Measurements from ENCODE around the gene ABCB6.

The ABCB6 gene

DNA sequence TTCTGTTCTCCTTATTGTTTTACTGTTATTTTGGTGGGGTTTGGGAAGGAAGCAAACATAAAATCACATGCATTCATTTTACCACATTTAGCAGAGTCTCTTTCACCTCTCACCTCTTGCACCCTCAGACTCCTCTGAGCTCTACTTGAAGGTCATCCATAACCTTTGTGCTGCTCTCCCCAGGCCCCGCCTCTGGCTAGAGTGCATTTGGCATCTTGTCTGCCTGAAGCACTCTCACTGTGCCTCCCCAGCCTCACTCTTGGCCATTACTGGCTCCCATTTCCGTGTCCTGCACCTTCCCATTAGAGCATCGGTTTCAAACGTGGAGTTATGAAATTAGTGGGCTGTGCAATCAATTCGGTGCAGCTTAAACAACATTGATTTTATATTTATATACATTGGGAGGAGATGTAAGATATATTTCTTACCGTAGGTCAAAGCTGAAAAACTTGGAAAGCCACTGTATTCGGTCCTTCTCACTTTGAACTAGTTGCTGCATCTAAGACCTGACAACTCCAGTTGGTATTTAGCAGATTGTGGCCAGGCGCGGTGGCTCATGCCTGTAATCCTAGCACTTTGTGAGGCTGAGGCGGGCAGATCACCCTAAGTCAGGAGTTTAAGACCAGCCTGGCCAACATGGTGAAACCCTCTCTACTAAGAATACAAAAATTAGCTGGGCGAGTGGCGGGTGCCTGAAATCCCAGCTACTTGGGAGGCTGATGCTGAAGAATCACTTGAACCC lies 19.1 kb downstream of the ABCB6 start:
- H3K4me3 Mint-ChIP-seq = peak overlapping the region; percentile 46
- H3K9me3 Mint-ChIP-seq = peaks cover 6% of the 10 kb centered on the region
- H3K4me1 Mint-ChIP-seq (ENCODE audit: low read depth) = peaks cover 19% of the 10 kb centered on the region

DNA sequence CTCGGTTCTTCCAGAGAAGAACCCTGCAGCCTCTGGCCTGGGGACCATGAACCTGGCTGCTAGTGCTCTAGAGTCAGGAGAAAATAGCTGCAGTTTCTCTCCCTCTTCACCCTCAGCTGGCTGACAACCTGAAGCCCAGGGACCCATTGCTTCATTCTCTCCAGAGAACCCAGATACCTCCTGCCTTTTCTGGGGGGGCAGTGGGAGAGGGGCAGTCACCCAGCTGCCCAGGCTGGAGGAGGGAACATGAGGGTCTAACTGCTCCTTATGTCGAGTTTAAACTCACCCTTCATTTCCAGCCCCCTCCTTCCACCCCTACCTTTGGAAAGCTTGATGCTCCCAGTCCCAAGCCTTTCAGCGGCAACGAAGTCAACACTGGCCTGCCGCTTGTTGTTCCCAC lies 19.8 kb downstream of the ABCB6 start:
- peak overlapping the region; percentile 34 for H3K27ac Mint-ChIP-seq
- H3K4me3 Mint-ChIP-seq = peak overlapping the region; percentile 46
- peaks cover 5% of the 10 kb centered on the region for H3K27me3 Mint-ChIP-seq
- no peak for DNase-seq
- H3K4me1 Mint-ChIP-seq (ENCODE audit: low read depth) = peaks cover 19% of the 10 kb centered on the region
- H3K9me3 Mint-ChIP-seq = peaks cover 4% of the 10 kb centered on the region
- H3K36me3 Mint-ChIP-seq (ENCODE audit: low read depth) = no peaks in the 10 kb centered on the region

More for the DNA sequence above, 19.1 kb downstream of the ABCB6 start:
- H3K27ac Mint-ChIP-seq = peak overlapping the region; percentile 34
- H3K27me3 Mint-ChIP-seq = peaks cover 5% of the 10 kb centered on the region
- no peak for DNase-seq
- H3K36me3 Mint-ChIP-seq (ENCODE audit: low read depth) = no peaks in the 10 kb centered on the region

DNA sequence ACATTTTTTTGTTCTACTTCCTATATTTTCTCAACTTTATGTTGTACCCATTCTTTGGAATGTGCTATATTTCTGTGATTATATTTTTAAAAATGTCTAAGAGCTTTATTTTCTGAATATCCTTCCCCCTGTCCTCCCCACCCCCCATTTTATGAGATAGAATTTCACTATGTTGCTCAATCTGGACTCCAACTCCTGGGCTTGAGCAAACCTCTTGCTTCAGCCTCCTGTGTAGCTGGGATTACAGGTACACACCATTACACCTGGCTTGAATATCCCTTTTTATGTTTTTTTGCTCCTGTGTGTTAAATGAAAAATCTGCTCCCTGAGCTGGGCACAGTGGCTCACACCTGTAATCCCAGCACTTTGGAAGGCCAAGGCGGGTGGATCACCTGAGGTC lies 21.4 kb downstream of the ABCB6 start:
- DNase-seq = no peak
- Mint-ChIP-seq H3K27me3 (peaks cover 5% of the 10 kb centered on the region), H3K9me3 (no peaks in the 10 kb centered on the region), H3K36me3 (ENCODE audit: low read depth) (no peaks in the 10 kb centered on the region), H3K4me1 (ENCODE audit: low read depth) (peaks cover 19% of the 10 kb centered on the region), H3K27ac (no peak overlapping the region), H3K4me3 (no peak overlapping the region)

DNA sequence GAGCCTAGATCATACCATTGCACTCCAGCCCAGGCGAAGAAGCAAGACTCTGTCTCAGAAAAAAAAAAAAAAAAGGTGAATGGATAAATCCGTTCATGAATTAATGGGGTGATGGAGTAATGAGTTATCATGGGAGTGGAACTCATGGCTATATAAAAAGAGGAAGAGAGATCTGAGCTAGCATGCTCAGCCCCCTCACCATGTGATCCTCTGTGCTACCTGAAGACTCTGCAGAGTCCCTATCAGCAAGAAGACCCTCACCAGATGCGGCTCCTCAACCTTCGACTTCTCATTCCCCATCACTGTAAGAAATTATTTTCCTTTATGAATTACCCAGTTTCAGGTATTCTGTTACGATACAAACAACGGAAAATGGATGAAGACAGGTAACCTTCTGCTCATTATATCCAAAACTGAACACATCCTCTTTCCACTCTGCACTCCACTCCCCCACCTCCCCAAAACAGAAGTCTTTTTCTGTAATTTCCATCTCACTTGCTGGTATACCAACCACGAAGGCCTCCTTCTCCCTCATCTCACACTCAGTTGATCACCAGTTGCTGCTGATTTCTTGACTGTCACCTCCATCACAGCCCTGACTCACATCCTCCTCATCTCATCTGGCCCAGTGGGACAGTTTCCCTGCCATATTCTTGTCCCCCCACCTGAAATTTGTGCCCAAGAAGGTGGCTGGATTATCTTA lies 31.9 kb downstream of the ABCB6 start:
- H3K27me3 Mint-ChIP-seq = no peaks in the 10 kb centered on the region
- no peak overlapping the region for H3K4me3 Mint-ChIP-seq
- H3K36me3 Mint-ChIP-seq (ENCODE audit: low read depth) = peaks cover 43% of the 10 kb centered on the region
- H3K27ac Mint-ChIP-seq = peak overlapping the region; percentile 88
- no peaks in the 10 kb centered on the region for H3K9me3 Mint-ChIP-seq
- peaks cover 33% of the 10 kb centered on the region for H3K4me1 Mint-ChIP-seq (ENCODE audit: low read depth)
- DNase-seq = no peak

DNA sequence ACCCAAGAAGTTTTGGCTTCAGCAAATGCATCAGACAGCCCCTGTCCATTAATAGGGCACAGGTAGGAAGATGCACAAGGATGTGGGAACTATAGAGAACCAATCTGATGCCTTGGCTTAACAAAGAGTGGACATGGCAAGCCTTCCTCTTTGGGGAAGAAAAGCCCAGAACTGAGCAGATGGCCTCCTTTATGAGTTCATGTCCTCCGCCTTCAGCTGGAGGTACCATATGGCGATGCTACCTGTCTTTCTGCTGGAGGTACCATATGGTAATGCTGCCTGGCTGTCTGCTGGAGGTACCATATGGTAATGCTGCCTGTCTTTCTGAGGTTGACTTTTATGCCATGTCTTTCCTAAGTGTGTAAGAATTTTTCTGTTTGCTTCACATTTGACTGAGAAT lies 34.6 kb downstream of the ABCB6 start:
- no peak overlapping the region for H3K4me3 Mint-ChIP-seq
- DNase-seq = no peak
- peaks cover 61% of the 10 kb centered on the region for H3K4me1 Mint-ChIP-seq (ENCODE audit: low read depth)
- peaks cover 68% of the 10 kb centered on the region for H3K36me3 Mint-ChIP-seq (ENCODE audit: low read depth)
- peak overlapping the region; percentile 5 for H3K27ac Mint-ChIP-seq
- H3K27me3 Mint-ChIP-seq = no peaks in the 10 kb centered on the region
- H3K9me3 Mint-ChIP-seq = no peaks in the 10 kb centered on the region

DNA sequence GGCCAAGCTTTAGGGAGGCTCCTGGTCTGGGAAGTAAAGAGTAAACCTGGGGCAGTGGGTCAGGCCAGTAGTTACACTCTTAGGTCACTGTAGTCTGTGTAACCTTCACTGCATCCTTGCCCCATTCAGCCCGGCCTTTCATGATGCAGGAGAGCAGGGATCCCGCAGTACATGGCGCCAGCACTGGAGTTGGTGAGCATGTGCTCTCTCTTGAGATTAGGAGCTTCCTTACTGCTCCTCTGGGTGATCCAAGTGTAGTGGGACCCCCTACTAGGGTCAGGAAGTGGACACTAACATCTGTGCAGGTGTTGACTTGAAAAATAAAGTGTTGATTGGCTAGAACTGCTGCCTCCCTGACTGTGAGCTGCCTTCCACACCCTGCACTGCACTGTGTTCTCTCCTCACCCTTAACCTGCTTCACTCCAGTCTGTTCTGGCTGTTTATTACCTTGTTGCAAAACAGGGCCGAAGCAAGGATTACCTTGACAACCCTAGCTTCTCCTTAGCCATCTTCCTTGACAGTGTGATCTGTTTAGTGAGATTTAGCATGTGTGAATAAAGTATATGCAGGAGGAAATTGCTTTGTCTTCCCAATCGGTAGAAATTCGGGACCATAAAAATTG lies 35.5 kb downstream of the ABCB6 start:
- Mint-ChIP-seq H3K27me3 (no peaks in the 10 kb centered on the region), H3K4me1 (ENCODE audit: low read depth) (peaks cover 66% of the 10 kb centered on the region), H3K27ac (peak overlapping the region; percentile 83), H3K36me3 (ENCODE audit: low read depth) (peaks cover 74% of the 10 kb centered on the region), H3K4me3 (no peak overlapping the region), H3K9me3 (no peaks in the 10 kb centered on the region)
- DNase-seq = no peak

GRCh38 chr2:219182331-219183150 lies 36.2 kb downstream of the ABCB6 start:
- Mint-ChIP-seq H3K36me3 (ENCODE audit: low read depth) (peaks cover 78% of the 10 kb centered on the region), H3K27ac (peak overlapping the region; percentile 83), H3K4me1 (ENCODE audit: low read depth) (peaks cover 67% of the 10 kb centered on the region), H3K9me3 (no peaks in the 10 kb centered on the region), H3K4me3 (no peak overlapping the region), H3K27me3 (no peaks in the 10 kb centered on the region)
- DNase-seq = no peak

DNA sequence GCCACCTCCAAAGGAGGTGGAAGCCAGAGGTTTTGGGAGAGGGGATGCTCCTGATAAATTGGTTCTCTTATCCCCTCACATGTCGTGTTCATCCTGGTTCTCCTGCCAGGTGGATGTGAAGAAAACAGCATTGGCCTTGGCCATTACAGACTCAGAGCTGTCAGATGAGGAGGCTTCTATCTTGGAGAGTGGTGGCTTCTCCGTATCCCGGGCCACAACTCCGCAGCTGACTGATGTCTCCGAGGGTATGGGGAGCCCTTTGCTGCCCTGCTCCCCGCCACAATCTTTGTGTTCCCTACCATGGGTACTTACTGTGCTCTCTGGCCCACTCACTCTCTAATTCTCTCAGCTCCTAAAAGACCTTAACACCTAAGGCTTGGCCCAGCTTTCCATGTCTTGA lies 37.2 kb downstream of the ABCB6 start:
- Mint-ChIP-seq H3K27me3 (no peaks in the 10 kb centered on the region), H3K27ac (peak overlapping the region; percentile 83), H3K4me1 (ENCODE audit: low read depth) (peaks cover 62% of the 10 kb centered on the region), H3K4me3 (no peak overlapping the region), H3K36me3 (ENCODE audit: low read depth) (peaks cover 81% of the 10 kb centered on the region), H3K9me3 (no peaks in the 10 kb centered on the region)
- no peak for DNase-seq

- H3K9me3 Mint-ChIP-seq = no peaks in the 10 kb centered on the region
- no peaks in the 10 kb centered on the region for H3K27me3 Mint-ChIP-seq
- peaks cover 59% of the 10 kb centered on the region for H3K4me1 Mint-ChIP-seq (ENCODE audit: low read depth)
- DNase-seq = no peak
- peak overlapping the region; percentile 83 for H3K27ac Mint-ChIP-seq
- H3K36me3 Mint-ChIP-seq (ENCODE audit: low read depth) = peaks cover 81% of the 10 kb centered on the region
- no peak overlapping the region for H3K4me3 Mint-ChIP-seq
Measured at GRCh38 chr2:219180961-219181360, 37.8 kb downstream of the ABCB6 start.

GRCh38 chr2:219179601-219180465 lies 38.9 kb downstream of the ABCB6 start:
- Mint-ChIP-seq H3K4me1 (ENCODE audit: low read depth) (peaks cover 68% of the 10 kb centered on the region), H3K36me3 (ENCODE audit: low read depth) (peaks cover 80% of the 10 kb centered on the region), H3K27ac (peak overlapping the region; percentile 88), H3K9me3 (no peaks in the 10 kb centered on the region), H3K4me3 (peak overlapping the region; percentile 83), H3K27me3 (no peaks in the 10 kb centered on the region)
- no peak for DNase-seq

DNA sequence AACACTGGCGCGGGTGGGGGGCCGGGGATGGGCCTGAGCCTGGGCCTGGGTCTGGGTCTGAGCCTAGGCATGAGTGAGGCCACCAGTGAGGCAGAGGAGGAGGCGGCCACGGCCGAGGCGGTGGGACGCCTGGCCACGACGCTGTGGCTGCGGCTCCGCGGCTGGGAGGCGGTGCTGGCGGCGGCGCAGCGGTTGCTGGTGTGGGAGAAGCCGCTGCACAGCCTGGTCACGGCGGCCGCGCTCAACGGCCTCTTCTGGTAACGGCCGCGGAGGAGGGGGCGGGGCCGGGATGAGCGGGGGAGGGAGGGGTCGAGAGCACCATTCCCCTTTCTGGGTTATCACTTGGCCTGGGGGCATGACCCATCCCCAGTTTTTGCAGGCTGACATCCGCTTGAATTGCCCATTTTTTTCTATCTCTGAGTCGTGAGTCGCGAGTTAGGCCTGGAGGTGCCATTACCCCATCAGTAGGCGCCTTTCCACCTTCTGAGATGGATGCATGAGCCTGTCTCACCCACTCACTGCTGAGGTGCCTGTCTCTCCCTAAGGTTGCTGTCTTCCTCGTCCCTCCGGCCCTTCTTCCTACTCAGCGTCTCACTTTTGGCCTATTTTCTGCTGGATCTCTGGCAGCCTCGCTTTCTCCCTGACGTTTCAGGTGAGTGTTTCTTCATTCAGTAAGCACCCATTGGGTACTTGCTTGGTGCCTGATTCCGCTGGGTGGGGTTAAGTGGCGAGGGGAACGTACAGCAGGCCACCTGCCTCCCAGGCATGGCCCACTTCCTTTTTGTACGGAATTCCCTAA lies 40.2 kb downstream of the ABCB6 start:
- Mint-ChIP-seq H3K4me3 (peak overlapping the region; percentile 83), H3K27ac (peak overlapping the region; percentile 88), H3K36me3 (ENCODE audit: low read depth) (peaks cover 82% of the 10 kb centered on the region), H3K27me3 (no peaks in the 10 kb centered on the region), H3K9me3 (no peaks in the 10 kb centered on the region), H3K4me1 (ENCODE audit: low read depth) (peaks cover 75% of the 10 kb centered on the region)
- DNase-seq = no peak

GRCh38 chr2:219177552-219178376 lies 41.0 kb downstream of the ABCB6 start, which contains the start of gene RETREG2:
Gene RETREG2 (plus strand): TSS chr2:219178275. CDS start chr2:219178353, 78 bp downstream.
- no peaks in the 10 kb centered on the region for H3K9me3 Mint-ChIP-seq
- H3K36me3 Mint-ChIP-seq (ENCODE audit: low read depth) = peaks cover 81% of the 10 kb centered on the region
- H3K4me1 Mint-ChIP-seq (ENCODE audit: low read depth) = peaks cover 68% of the 10 kb centered on the region
- peak within 1 kb of the TSS; percentile 92 for H3K4me3 Mint-ChIP-seq
- no peaks in the 10 kb centered on the region for H3K27me3 Mint-ChIP-seq
- peak; percentile 89 for DNase-seq
- H3K27ac Mint-ChIP-seq = peak within 1 kb of the TSS; percentile 99

Measured in activated T-cell treated with anti-CD3 and anti-CD28 coated beads, Interleukin-2, amount 50 U/mL, for 24 hours (primary cell).